Activated CD4-positive, alpha-beta T cell treated with anti-CD3 and anti-CD28 coated beads, Interleukin-2, Interleukin-4, amounts not matched to agents 100 ng/mL and 50 ng/mL, durations not matched to agents 16 hours and 8 hours (primary cell): ENCODE measurements around the gene CASP7.
"Not testable (repeated sequence)": the region's sequence is repeated elsewhere in the genome, so short reads cannot be mapped to it uniquely, and the experiment has no call there.

Experiments
- DNase-seq: peaks from one replicate; pipeline ENCODE4 v3.0.0-alpha.2; 2020; ENCODE audit warnings: low spot score

The CASP7 gene

DNA sequence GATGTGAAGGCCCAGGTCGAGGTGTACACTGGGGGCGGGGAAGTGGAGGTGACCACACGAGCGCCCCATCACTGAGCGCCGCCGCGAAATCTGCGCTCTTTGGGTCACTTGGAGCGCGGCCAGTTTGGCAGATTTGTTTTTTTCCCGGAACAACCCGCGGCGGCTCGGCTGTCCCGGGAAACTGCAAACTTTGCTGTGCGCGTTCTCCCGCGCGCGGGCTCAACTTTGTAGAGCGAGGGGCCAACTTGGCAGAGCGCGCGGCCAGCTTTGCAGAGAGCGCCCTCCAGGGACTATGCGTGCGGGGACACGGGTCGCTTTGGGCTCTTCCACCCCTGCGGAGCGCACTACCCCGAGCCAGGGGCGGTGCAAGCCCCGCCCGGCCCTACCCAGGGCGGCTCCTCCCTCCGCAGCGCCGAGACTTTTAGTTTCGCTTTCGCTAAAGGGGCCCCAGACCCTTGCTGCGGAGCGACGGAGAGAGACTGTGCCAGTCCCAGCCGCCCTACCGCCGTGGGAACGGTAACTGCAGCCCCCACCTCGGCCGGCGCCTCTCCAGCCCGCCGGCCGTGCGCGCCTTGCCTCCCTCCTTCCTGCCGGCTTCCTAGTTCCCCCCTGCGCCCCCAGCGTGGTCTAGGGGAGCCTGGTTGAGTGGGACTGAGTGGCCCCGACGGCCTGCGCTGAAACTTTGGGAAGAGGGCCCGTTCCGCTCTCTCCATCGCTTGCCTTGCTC, at the start of gene CASP7:
CASP7 (plus strand) TSS at position 450 of the 727 bp plus-strand sequence. CDS start 17,582 bp downstream, outside the sequence.
- DNase-seq, result peak; percentile 76

DNA sequence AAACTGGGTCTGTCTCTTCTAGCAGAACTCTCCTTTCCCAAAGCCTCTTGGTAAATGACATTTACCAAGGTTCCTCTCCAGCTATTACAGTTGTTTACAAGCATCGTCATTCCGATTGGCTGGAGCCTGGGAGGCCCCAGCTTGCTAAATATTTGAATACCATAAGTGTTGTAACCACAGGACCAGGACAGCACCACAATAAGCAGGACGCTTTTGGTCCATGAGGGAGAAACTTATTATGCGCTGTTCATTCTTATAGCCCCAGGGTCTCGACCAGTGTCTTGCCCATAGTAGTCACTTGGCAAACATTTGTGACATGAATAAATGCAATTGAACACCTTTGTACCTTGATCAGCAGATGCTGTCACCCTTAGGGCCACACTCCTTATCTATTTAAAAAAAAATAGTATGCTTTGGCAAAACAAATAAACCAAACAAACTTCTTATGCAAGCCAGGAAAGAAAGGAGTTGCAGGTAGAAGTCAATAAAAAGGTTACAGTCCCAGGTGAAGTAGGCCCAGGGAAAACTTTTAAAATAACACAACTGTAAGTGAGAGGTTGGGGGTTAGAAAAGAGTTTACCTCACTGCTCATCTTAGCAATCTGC, 48.7 kb upstream of the CASP7 start:
- no peak for DNase-seq

- no peak for DNase-seq
Measured at GRCh38 chr10:113631684-113632367, 47.9 kb upstream of the CASP7 start.

DNA sequence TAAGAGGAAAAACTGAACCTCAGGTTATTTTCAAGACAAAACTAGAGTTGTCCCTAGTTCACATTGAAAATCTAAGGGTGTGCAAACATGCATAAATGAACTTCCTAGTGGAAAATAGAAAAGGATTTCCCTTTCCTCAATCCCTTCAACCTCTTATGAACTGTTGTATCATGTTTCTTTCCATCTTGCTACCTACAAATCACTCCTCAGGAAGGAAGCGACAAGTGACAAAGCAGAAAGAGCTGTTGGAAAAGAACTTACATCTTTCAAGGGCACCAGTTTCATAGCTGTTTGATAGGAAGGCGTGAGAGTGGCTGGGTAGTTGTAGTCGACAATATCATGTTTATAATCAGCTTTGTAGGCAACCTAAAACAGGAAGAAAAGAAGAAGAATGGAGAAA, 39.7 kb upstream of the CASP7 start:
- no peak for DNase-seq

GRCh38 chr10:113641702-113642101, 38.0 kb upstream of the CASP7 start:
- no peak for DNase-seq

DNA sequence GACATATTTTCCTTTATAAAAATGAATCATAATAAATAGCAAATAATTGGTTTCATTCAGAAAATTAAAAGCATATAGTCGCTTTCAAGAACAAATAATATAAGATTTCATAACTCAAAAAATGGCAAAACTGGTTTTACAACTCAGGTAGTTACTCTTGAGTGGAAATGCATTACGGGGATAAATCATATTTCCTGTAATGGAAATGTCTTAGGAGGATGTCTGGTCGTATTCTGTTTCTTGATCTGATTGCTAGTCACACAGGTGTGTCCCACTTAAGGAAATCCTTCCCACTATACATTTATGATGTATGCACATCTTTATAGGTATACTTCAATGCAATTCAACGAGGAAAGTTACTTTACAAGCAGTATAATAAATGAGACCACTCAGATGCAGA, 36.5 kb upstream of the CASP7 start:
- no peak for DNase-seq

DNA sequence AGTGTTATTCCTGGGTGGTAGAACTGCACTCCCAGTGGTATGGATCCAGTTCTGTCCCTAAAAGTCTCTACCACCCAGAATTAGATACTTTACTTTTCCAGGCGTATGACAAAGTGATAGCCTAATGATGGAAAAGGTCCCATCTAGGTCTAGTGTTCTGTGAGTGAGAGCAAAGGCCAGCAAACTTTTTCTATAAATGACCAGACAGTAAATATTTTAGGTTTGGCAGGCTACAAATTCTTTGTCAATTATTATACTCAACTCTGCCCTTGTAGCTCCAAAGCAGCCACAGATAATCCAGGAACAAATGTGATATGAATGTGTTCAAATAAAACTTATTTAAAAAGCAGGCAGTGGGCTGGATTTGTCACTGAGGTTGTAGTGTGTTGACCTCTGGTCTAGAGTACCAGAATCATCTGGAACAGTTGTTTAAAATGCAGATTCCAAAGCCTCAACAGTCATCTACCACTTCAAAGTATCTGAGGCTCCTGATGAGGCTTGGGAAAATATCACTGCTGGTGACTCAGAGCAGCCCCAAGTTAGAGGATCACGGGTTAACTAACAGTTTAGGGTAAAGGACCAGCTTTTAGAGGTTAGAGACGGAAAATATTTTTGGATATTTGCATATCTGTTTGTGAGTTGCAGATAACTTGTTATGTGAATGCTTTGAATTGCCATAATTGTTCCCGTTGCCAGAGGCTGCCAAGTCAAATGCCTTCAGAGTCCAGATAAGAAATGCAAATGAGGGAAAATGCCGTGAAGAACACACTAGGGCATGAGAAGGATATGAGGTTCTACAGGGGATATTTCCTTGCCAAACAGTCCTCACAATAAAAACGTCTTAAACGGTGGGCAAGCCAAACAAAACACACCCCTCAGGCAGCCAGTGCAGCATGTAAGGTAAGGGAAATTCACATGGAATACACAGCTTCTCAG, 35.3 kb upstream of the CASP7 start:
- DNase-seq, result no peak

GRCh38 chr10:113646336-113647201, 33.1 kb upstream of the CASP7 start:
- no peak for DNase-seq

- no peak for DNase-seq
Measured at GRCh38 chr10:113647812-113648211, 31.9 kb upstream of the CASP7 start.

- DNase-seq, result no peak
Measured at GRCh38 chr10:113648478-113648877, 31.2 kb upstream of the CASP7 start.

- no peak for DNase-seq
Measured at GRCh38 chr10:113650172-113650571, 29.5 kb upstream of the CASP7 start.

DNA sequence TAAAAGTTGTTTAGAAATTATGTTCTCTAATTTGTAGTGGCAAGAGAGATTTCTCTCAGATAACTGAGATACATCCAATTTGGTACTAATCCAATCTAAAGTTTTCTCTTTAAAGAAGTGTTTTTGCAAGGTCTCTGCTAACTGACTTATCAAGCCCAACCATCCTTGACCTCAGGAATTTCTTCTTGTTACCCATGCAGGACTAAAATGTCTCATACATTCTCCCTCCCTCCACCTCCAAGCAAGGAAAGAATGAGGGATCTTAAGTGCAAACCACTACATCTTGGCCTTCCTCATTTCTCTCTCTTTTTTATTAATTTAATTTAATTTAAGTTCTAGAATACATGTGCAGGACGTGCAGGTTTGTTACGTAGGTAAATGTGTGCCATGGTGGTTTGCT, 28.7 kb upstream of the CASP7 start:
- DNase-seq, result no peak

GRCh38 chr10:113651898-113652297, 27.8 kb upstream of the CASP7 start:
- no peak for DNase-seq

DNA sequence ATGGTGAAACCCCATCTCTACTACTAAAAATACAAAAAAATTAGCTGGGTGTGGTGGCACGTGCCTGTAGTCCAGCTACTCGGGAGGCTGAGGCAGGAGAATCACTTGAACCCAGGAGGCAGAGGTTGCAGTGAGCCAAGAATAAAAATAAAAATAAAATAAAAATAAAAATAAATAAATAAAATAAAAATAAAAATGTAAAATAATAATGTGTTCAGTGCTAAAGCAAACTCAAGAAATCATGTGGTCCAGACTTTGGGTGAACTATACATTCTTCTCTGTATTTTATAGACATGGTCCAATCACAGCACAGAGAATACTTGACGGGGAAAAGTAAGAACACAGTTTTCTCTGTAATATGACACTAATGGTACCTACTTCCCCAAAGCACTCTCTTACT, 27.3 kb upstream of the CASP7 start:
- DNase-seq, result not testable (repeated sequence)

GRCh38 chr10:113656896-113657295, 22.8 kb upstream of the CASP7 start:
- DNase-seq, result no peak

- no peak for DNase-seq
Measured at GRCh38 chr10:113657544-113657943, 22.2 kb upstream of the CASP7 start.

DNA sequence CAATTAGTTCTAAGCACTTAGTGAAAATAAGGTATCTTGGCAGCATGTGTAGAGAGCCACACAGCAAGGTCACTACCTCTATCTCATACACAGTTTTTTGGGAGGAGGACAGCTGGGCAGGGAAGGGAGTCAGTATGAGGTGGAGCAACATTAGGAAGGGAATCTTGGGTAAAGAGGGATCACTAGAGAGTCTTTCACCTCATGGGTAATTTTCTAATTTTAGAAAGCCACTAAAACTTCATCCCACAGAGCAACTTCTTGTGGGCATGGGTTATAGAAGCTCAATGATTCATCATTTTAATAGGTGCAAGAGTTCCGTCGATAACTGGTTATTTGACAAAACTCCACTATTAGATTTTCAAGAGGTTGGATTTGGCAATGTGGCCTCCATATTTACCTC, 18.4 kb upstream of the CASP7 start:
- no peak for DNase-seq

DNA sequence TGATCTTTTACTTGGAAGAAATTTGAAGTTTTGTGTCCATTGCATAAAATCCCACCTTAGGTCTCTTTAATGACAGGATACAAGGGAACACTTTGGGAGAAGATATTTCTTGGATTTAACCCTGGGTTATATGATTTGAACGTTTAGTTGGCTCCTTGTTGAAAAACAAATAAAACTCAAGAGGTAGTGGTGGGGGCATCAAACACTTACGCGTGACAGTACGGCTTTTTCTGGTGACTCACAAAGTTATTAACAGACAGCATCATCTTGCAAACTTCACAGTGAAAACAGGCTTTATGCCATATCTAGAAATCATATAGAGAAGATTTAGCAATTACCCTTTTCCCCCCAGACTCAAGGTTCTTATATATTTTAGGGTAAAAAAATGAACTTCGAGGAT, 16.6 kb upstream of the CASP7 start:
- no peak for DNase-seq

GRCh38 chr10:113663908-113664307, 15.8 kb upstream of the CASP7 start, which contains the start of gene NRAP:
NRAP (minus strand) TSS chr10:113664041; CDS start chr10:113663882, 159 bp downstream.
- DNase-seq, result no peak

DNA sequence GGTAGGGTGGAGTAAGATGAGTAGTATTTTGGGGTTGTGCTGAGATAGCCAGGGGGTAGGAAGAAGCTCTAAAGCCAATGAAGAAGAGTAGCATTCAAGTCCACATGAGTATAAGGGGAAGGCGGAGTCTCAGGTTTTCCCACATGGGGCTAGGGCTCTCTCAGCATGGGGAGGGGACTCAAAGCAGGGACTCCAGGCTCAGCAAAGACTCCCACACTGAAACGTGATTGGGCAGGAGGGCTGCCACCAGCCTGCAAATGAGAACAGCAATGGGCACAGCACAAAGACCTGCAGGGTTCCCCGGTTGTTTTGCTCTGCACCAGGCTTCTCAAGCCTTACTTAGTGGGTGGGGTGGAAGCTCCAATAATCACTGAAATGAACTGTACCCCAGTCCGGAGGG, 14.4 kb upstream of the CASP7 start:
- no peak for DNase-seq

DNA sequence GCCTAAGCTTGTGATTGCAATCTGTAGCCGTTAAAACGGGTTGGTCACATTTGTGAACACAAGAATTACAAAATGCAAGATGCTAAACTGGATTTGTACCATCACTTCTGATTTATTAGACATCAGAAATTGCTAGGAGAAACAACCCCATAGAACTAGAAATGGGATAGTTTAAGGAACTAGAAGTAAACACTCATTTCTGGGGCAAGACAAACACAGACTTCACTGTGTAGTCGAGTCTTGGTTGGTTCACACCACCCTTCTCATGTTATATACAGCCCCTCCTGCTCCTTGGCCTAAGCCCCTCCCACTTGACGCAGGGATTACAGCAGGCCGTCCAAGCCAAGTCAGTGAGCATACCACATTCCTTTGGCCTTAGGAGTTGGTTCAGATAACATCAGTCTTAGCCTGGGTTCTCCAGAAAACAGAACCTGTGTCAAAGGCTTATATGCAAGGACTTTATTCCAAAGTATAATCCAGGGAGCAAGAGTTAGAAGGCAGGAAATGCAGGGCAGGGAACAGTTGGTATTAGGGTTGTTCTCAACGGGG, 13.8 kb upstream of the CASP7 start:
- DNase-seq, result no peak
